ENCODE data around the gene SERPINB12. TPM values are rescaled to one million over a fixed set of nuclear protein-coding genes. Genes with fewer than 3 reads are reported as not detected.

SERPINB12 gene
- total RNA-seq, result not detected

GRCh38 chr18:63542069-63542468 is at the start of gene SERPINB12:
Gene SERPINB12, plus strand, starts transcription at chr18:63542369. Its CDS starts 13,791 bp downstream, at chr18:63556160.
- H3K27ac ChIP-seq, result no peak within 1 kb of the TSS
- no peaks in the 10 kb centered on the region for H3K36me3 ChIP-seq
- intact Hi-C loops (cut with DNase I), result no loop called here
- no peak within 1 kb of the TSS for H3K9ac ChIP-seq (ENCODE audit: low read depth in 2 of 2, low read length in 2 of 2)
- H3K27me3 ChIP-seq, result no peaks in the 10 kb centered on the region
- TF ChIP-seq, protein P1, sequence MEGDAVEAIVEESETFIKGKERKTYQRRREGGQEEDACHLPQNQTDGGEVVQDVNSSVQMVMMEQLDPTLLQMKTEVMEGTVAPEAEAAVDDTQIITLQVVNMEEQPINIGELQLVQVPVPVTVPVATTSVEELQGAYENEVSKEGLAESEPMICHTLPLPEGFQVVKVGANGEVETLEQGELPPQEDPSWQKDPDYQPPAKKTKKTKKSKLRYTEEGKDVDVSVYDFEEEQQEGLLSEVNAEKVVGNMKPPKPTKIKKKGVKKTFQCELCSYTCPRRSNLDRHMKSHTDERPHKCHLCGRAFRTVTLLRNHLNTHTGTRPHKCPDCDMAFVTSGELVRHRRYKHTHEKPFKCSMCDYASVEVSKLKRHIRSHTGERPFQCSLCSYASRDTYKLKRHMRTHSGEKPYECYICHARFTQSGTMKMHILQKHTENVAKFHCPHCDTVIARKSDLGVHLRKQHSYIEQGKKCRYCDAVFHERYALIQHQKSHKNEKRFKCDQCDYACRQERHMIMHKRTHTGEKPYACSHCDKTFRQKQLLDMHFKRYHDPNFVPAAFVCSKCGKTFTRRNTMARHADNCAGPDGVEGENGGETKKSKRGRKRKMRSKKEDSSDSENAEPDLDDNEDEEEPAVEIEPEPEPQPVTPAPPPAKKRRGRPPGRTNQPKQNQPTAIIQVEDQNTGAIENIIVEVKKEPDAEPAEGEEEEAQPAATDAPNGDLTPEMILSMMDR (IDR thresholded peaks at IDR 0.05), result no peak
- H3K4me3 ChIP-seq, result no peak within 1 kb of the TSS
- no peak for DNase-seq
- H3K4me1 ChIP-seq, result no peaks in the 10 kb centered on the region
- no peaks in the 10 kb centered on the region for H3K9me3 ChIP-seq

DNA sequence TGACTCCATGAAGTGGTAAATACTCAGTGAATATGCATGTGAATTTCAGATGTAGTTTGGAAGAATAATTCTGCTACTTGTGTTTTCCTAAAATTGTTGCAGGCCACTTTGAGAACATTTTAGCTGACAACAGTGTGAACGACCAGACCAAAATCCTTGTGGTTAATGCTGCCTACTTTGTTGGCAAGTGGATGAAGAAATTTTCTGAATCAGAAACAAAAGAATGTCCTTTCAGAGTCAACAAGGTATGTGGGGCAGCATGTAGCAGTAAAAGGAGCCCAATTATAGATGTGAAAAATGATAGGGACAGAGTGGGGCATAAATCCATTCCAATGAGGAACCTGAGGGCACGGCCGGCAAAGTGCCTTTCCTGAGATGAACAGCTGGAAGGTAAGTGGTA is 49.3 kb upstream of the SERPINB12 start:
- Histone ChIP-seq H3K27me3 (no peaks in the 10 kb centered on the region), H3K36me3 (no peaks in the 10 kb centered on the region), H3K9ac (ENCODE audit: low read depth in 2 of 2, low read length in 2 of 2) (no peak overlapping the region), H3K27ac (no peak overlapping the region), H3K4me3 (no peak overlapping the region), H3K4me1 (no peaks in the 10 kb centered on the region), H3K9me3 (no peaks in the 10 kb centered on the region)
- intact Hi-C loops (cut with DNase I), result no loop called here
- no peak for DNase-seq
- TF ChIP-seq, protein P1 (IDR thresholded peaks at IDR 0.05), result no peak

DNA sequence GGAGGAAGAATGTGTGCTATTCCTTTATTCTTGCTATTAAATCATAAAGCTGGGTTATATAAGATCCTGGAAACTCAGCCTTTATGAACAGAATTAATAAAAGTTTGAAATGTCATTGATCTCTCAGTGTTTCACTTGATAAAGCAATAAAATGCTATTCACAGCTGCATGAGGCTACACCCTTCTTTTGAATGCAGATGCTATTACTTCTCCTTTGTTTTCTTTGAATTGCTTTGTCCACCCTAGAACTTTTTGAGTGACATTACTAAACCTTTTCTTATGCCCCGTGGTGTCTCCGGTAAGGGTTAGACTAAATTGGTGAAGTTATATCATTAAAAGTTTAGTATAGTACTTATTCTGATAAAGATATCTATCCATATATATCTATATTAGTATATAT is 46.5 kb upstream of the SERPINB12 start:
- Histone ChIP-seq H3K27me3 (no peaks in the 10 kb centered on the region), H3K9me3 (no peaks in the 10 kb centered on the region), H3K27ac (no peak overlapping the region), H3K4me3 (no peak overlapping the region), H3K36me3 (no peaks in the 10 kb centered on the region), H3K4me1 (no peaks in the 10 kb centered on the region), H3K9ac (ENCODE audit: low read depth in 2 of 2, low read length in 2 of 2) (no peak overlapping the region)
- TF ChIP-seq, protein P1 (IDR thresholded peaks at IDR 0.05), result no peak
- no peak for DNase-seq
- intact Hi-C loops (cut with DNase I), result no loop called here

DNA sequence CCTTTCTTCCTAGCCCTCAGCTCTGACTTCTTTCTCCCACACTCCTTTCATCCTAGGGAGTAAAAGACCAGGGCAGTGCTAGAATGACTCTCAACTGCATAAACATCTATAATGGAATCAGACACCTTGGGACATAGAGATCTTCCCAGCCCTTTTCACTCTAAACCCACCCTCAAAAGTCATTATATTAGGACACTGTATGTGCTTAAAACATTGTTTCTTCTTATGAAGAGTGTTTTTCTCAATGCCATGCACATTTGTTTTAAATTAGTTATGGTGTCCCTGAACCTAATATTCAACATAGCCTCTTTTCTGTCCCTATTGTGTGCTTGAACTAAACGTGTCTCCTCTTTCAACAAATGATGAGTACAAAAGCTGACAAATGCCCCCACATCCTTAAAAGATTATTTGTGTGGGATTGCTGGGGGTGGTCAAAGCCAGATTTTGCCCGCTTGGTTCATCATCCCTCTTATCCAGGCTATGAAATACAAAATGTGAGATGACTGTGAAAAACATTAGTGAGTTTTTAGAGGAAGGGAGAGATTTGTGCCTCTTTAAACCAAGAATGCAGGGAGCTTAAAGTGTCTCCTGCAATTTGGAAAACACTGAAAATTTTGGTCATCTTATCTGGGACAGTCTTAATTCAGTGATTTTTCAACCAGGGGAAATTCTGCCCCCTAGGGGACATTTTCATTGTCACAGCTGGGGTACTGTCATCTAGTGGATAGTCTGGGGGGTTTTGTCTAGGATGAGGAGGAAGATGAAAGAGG is 36.4 kb upstream of the SERPINB12 start:
- DNase-seq, result peak; percentile 54
- intact Hi-C loops (cut with DNase I), result loop anchor here (10.0 kb wide), 2 partner anchors 51 to 161 kb away; no protein-coding TSS in a partner anchor
- Histone ChIP-seq H3K9me3 (no peaks in the 10 kb centered on the region), H3K27me3 (no peaks in the 10 kb centered on the region), H3K27ac (no peak overlapping the region), H3K4me1 (no peaks in the 10 kb centered on the region), H3K36me3 (no peaks in the 10 kb centered on the region), H3K4me3 (no peak overlapping the region), H3K9ac (ENCODE audit: low read depth in 2 of 2, low read length in 2 of 2) (no peak overlapping the region)
- TF ChIP-seq, protein P1 (IDR thresholded peaks at IDR 0.05), result peak; percentile 54

DNA sequence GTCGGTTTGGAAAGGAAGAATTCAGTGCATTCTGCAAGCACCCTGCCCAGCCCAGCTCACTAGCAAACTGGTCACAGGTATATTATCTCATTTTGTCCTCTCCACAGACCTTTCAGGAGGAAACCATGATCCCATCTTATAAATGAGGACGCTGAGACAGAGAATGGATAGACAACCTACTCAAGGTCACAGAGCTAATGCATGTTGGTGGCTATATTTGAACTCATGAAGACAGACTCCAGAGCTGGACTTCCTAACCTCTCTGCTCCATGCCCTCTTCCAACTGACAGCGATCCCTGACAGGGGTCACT is 35.9 kb upstream of the SERPINB12 start:
- Histone ChIP-seq H3K4me3 (no peak overlapping the region), H3K36me3 (no peaks in the 10 kb centered on the region), H3K27me3 (no peaks in the 10 kb centered on the region), H3K27ac (no peak overlapping the region), H3K4me1 (no peaks in the 10 kb centered on the region), H3K9me3 (no peaks in the 10 kb centered on the region), H3K9ac (ENCODE audit: low read depth in 2 of 2, low read length in 2 of 2) (no peak overlapping the region)
- intact Hi-C loops (cut with DNase I), result loop anchor here (10.0 kb wide), 2 partner anchors 51 to 161 kb away; no protein-coding TSS in a partner anchor
- DNase-seq, result no peak
- TF ChIP-seq, protein P1 (IDR thresholded peaks at IDR 0.05), result no peak
